ENCODE results near the gene XXYLT1.

DNA sequence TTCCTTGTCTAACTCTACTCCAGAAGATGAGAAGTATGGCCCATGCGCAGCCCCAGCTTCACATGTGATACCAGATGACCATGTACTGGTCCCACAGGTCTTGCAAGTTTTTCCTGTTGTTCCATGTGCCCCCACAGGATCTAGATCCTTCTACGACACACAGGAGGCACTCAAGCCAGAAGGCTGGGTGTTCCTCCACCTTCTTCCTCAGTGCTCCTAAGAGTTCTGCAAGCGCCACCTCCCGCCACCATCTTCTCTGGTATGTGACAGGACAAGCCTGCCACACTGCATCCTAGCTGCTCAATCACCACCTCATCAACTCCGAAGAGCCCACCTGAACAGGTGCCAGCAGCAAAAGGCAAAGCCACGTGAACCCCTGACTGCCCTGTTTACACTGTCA, 43.1 kb downstream of the XXYLT1 start:
- TF ChIP-seq RBAK (tag by site-specific recombination; IDR thresholded peaks at IDR 0.05), result no peak
- TF ChIP-seq, protein P1, sequence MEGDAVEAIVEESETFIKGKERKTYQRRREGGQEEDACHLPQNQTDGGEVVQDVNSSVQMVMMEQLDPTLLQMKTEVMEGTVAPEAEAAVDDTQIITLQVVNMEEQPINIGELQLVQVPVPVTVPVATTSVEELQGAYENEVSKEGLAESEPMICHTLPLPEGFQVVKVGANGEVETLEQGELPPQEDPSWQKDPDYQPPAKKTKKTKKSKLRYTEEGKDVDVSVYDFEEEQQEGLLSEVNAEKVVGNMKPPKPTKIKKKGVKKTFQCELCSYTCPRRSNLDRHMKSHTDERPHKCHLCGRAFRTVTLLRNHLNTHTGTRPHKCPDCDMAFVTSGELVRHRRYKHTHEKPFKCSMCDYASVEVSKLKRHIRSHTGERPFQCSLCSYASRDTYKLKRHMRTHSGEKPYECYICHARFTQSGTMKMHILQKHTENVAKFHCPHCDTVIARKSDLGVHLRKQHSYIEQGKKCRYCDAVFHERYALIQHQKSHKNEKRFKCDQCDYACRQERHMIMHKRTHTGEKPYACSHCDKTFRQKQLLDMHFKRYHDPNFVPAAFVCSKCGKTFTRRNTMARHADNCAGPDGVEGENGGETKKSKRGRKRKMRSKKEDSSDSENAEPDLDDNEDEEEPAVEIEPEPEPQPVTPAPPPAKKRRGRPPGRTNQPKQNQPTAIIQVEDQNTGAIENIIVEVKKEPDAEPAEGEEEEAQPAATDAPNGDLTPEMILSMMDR (tag by site-specific recombination; IDR thresholded peaks at IDR 0.05), result no peak
- TF ChIP-seq YY1 (tag by site-specific recombination; IDR thresholded peaks at IDR 0.05), result no peak
- no peak for TF ChIP-seq TRIM28 (IDR thresholded peaks at IDR 0.05; ENCODE audit: borderline replicate concordance, low read length)
- no peak for TF ChIP-seq SCRT2 (tag by site-specific recombination; IDR thresholded peaks at IDR 0.05)
- TF ChIP-seq MZF1 (tag by site-specific recombination; IDR thresholded peaks at IDR 0.05; ENCODE audit: borderline replicate concordance), result no peak
- TF ChIP-seq ZNF184 (tag by site-specific recombination; IDR thresholded peaks at IDR 0.05), result no peak
- TF ChIP-seq, protein P2, sequence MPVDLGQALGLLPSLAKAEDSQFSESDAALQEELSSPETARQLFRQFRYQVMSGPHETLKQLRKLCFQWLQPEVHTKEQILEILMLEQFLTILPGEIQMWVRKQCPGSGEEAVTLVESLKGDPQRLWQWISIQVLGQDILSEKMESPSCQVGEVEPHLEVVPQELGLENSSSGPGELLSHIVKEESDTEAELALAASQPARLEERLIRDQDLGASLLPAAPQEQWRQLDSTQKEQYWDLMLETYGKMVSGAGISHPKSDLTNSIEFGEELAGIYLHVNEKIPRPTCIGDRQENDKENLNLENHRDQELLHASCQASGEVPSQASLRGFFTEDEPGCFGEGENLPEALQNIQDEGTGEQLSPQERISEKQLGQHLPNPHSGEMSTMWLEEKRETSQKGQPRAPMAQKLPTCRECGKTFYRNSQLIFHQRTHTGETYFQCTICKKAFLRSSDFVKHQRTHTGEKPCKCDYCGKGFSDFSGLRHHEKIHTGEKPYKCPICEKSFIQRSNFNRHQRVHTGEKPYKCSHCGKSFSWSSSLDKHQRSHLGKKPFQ (tag by site-specific recombination; IDR thresholded peaks at IDR 0.05), result no peak
- no peak for TF ChIP-seq ZNF138 (tag by site-specific recombination; IDR thresholded peaks at IDR 0.05; ENCODE audit: borderline replicate concordance)
- TF ChIP-seq ZNF404 (tag by site-specific recombination; IDR thresholded peaks at IDR 0.05), result no peak

Data from HEK293 (cell line).